ENCODE results near the gene OLA1. TPM values are rescaled to one million over a fixed set of nuclear protein-coding genes. Genes with fewer than 3 reads are reported as not detected.

The OLA1 gene
- total and polyA plus RNA-seq, 2 of the 13 experiments (the other 11 are each of a cell fraction or from before 2014, with no cell fraction given) = 153 to 241 TPM

DNA sequence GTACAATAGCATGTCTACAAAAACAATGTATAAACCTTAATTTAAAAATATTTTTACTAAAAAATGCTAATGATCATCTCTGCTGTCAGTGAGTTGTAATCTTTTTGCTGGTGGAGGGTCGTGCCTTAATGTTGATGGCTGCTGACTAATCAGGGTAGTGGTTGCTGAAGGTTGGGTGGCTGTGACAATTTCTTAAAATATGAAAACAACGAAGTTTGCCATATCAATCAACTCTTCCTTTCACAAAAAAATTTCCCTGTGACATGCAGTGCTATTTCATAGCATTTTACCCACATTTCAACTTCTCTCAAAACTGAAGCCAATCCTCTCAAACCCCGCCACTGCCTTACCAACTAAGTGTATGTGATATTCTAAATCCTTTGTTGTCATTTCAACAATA, 112.4 kb downstream of the OLA1 start:
- no peak for DNase-seq (ENCODE audit: low spot score)
- no peak for ATAC-seq
- no peaks in the 10 kb centered on the region for H3K27me3 ChIP-seq (ENCODE audit: control insufficient read depth in 1 of 2, insufficient read depth in 2 of 2, low read length in 2 of 2)
- no peak overlapping the region for H3K4me3 ChIP-seq (replicated peaks in 1 of 3; ENCODE audit: insufficient read depth in 1 of 3, low read depth in 2 of 3, low read length in 3 of 3)
- ChIA-PET POLR2A (no interaction called here), CTCF (ENCODE audit: low intra/inter-chr PET ratio, low total read pairs) (no interaction called here)
- no peak for TF ChIP-seq ZNF431 (CRISPR knock-in tag; IDR thresholded peaks at IDR 0.05; ENCODE audit: borderline replicate concordance, low read depth)
- TF ChIP-seq RFX5 (IDR thresholded peaks at IDR 0.05; ENCODE audit: low read depth, low read length) = no peak
- TF ChIP-seq, protein P1, sequence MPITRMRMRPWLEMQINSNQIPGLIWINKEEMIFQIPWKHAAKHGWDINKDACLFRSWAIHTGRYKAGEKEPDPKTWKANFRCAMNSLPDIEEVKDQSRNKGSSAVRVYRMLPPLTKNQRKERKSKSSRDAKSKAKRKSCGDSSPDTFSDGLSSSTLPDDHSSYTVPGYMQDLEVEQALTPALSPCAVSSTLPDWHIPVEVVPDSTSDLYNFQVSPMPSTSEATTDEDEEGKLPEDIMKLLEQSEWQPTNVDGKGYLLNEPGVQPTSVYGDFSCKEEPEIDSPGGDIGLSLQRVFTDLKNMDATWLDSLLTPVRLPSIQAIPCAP (CRISPR knock-in tag; IDR thresholded peaks at IDR 0.05; ENCODE audit: low read depth) = no peak
- no peak for TF ChIP-seq TP53 (CRISPR knock-in tag; conservative IDR thresholded peaks at IDR 0.05)
- no peak for TF ChIP-seq ZMYM4 (CRISPR knock-in tag; IDR thresholded peaks at IDR 0.05)
- TF ChIP-seq, protein P2, sequence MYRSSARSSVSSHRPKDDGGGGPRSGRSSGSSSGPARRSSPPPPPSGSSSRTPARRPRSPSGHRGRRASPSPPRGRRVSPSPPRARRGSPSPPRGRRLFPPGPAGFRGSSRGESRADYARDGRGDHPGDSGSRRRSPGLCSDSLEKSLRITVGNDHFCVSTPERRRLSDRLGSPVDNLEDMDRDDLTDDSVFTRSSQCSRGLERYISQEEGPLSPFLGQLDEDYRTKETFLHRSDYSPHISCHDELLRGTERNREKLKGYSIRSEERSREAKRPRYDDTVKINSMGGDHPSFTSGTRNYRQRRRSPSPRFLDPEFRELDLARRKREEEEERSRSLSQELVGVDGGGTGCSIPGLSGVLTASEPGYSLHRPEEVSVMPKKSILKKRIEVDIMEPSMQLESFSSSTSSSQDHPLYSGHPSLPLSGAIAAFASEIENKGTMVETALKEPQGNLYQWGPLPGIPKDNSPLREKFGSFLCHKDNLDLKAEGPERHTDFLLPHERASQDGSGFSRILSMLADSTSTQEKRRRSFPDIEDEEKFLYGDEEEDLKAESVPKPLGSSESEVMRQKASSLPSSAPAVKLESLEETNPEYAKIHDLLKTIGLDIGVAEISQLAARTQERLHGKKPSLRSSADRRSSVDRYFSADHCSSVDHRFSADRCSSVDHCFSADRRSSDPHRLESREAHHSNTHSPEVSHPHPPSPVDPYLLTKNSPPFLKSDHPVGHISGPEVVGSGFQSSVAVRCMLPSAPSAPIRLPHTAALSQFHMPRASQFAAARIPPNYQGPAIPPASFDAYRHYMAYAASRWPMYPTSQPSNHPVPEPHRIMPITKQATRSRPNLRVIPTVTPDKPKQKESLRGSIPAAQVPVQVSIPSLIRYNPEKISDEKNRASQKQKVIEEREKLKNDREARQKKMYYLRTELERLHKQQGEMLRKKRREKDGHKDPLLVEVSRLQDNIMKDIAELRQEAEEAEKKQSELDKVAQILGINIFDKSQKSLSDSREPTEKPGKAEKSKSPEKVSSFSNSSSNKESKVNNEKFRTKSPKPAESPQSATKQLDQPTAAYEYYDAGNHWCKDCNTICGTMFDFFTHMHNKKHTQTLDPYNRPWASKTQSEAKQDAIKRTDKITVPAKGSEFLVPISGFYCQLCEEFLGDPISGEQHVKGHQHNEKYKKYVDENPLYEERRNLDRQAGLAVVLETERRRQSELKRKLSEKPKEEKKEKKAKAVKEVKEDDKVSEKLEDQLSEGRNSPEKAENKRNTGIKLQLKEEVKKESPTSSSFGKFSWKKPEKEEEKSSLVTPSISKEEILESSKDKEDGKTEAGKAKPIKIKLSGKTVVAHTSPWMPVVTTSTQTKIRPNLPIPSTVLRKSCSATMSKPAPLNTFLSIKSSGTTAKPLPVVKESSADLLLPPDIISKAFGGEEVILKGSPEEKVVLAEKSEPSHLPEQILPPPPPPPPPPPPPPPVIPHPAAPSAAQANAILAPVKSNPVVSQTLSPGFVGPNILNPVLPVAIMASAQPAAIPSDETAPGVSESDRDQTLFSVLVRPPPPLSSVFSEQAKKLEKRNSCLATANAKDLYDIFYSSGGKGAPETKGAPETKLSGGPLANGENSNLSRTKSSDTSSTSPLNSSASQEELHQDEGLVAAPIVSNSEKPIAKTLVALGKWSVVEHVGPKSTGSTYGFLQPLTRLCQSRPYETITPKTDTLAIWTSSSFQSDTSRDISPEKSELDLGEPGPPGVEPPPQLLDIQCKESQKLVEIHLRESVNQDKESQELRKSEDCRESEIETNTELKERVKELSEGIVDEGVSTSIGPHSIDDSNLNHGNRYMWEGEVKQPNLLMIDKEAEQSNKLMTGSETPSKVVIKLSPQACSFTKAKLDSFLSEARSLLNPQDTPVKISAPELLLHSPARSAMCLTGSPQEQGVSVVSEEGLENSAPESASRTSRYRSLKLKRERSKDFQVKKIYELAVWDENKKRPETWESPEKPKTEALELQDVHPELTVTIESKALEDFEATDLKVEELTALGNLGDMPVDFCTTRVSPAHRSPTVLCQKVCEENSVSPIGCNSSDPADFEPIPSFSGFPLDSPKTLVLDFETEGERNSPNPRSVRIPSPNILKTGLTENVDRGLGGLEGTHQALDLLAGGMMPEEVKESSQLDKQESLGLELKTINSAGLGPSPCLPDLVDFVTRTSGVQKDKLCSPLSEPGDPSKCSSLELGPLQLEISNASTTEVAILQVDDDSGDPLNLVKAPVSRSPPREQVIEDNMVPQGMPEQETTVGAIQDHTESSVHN (CRISPR knock-in tag; IDR thresholded peaks at IDR 0.05) = no peak
- H4K20me1 ChIP-seq (ENCODE audit: insufficient read depth, low read length) = no peaks in the 10 kb centered on the region
- WGBS (ENCODE audit: low lambda C conversion rate) = 94% methylated on average over 3 of the region's 3 CpGs
- in situ Hi-C loops (cut with HindIII; ENCODE audit: extremely low pct_ligation_motif_present, low pct_unique_long_range_greater_than_20kb) (no loop called here), intact Hi-C loops (cut with micrococcal nuclease; ENCODE audit: unreplicated experiment) (loop anchor here (5.0 kb wide), 1 partner anchor 206 kb away; no protein-coding TSS in a partner anchor)
- H3K9me3 ChIP-seq (ENCODE audit: low read length) = no peaks in the 10 kb centered on the region
- H2AFZ ChIP-seq (ENCODE audit: low read length) = no peak overlapping the region
- FAIRE-seq = no peak
- no peak overlapping the region for H3K9ac ChIP-seq (ENCODE audit: insufficient read depth, low read depth, low read length)
- BruUV-seq (replicated peaks) = no TSS peak
- peaks cover 10 to 55% of the 10 kb centered on the region in 2 experiments for H3K36me3 ChIP-seq (replicated peaks in 1 of 2; ENCODE audit: control insufficient read depth in 1 of 2, insufficient read depth in 2 of 2, low read length in 2 of 2)
- no peak overlapping the region for H3K27ac ChIP-seq (ENCODE audit: extremely low read length, insufficient read depth, low read length)
- H3K4me2 ChIP-seq (ENCODE audit: low read depth, low read length) = no peak overlapping the region
- no peaks in the 10 kb centered on the region for H3K79me2 ChIP-seq (ENCODE audit: insufficient read depth, low read length)
- H3K4me1 ChIP-seq (ENCODE audit: insufficient read depth, low read length) = no peaks in the 10 kb centered on the region

Measured in HepG2 (cell line).